Measurements from ENCODE around the gene ERICH6B. TPM values are rescaled to one million over a fixed set of nuclear protein-coding genes. Genes with fewer than 3 reads are reported as not detected.

Gene ERICH6B
- total RNA-seq, 2 experiments from 2014 or later, result not detected

DNA sequence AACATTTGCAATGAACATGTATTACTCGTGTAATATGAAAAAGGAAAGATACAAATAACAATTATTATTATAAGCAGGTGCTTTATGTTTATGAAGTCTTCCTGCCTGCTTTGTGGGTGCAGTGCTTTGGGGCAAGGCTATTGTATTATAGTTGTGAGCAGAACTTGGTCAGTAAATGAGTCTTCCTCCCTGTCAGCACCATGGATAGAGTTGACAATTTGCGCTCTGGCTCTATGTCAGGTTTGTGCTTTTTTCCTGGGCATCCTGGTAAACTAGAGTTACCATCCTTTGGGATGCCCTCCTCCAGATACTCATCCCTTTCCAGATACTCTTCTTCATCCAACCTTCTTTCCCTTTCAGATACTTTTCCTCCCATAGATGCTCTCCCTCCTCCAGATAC is 19.6 kb downstream of the ERICH6B start:
- POLR2A ChIA-PET, result no interaction called here
- Histone ChIP-seq H3K36me3 (ENCODE audit: insufficient read depth, low read length) (no peaks in the 10 kb centered on the region), H3K9me3 (ENCODE audit: low read length) (no peaks in the 10 kb centered on the region), H3K4me1 (ENCODE audit: insufficient read depth, low read length, poor library complexity, severe bottlenecking) (no peaks in the 10 kb centered on the region), H4K20me1 (ENCODE audit: insufficient read depth, low read length) (no peaks in the 10 kb centered on the region), H3K9me2 (ENCODE audit: insufficient read depth, low read length) (no peaks in the 10 kb centered on the region), H3K4me2 (ENCODE audit: low read length) (no peak overlapping the region), H3K79me2 (ENCODE audit: insufficient read depth, low read depth, low read length) (no peaks in the 10 kb centered on the region), H3K4me3 (ENCODE audit: low read depth, low read length, poor library complexity, severe bottlenecking) (no peak overlapping the region), H2AFZ (ENCODE audit: low read length) (no peak overlapping the region), H3K27ac (ENCODE audit: low read depth, low read length, poor library complexity, severe bottlenecking) (no peak overlapping the region)
- TF ChIP-seq, protein P1, sequence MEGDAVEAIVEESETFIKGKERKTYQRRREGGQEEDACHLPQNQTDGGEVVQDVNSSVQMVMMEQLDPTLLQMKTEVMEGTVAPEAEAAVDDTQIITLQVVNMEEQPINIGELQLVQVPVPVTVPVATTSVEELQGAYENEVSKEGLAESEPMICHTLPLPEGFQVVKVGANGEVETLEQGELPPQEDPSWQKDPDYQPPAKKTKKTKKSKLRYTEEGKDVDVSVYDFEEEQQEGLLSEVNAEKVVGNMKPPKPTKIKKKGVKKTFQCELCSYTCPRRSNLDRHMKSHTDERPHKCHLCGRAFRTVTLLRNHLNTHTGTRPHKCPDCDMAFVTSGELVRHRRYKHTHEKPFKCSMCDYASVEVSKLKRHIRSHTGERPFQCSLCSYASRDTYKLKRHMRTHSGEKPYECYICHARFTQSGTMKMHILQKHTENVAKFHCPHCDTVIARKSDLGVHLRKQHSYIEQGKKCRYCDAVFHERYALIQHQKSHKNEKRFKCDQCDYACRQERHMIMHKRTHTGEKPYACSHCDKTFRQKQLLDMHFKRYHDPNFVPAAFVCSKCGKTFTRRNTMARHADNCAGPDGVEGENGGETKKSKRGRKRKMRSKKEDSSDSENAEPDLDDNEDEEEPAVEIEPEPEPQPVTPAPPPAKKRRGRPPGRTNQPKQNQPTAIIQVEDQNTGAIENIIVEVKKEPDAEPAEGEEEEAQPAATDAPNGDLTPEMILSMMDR (conservative IDR thresholded peaks at IDR 0.05; ENCODE audit: low read length), result no peak
- no peak for TF ChIP-seq EZH2phosphoT487 (IDR thresholded peaks at IDR 0.05; ENCODE audit: borderline replicate concordance, low read depth, low read length)
- intact Hi-C loops (cut with micrococcal nuclease; ENCODE audit: unreplicated experiment), result no loop called here
- CTCF ChIA-PET (ENCODE audit: unreplicated experiment), result no interaction called here
- no TSS peak for BruUV-seq (replicated peaks)
- DNase-seq (ENCODE audit: low spot score), result no peak

DNA sequence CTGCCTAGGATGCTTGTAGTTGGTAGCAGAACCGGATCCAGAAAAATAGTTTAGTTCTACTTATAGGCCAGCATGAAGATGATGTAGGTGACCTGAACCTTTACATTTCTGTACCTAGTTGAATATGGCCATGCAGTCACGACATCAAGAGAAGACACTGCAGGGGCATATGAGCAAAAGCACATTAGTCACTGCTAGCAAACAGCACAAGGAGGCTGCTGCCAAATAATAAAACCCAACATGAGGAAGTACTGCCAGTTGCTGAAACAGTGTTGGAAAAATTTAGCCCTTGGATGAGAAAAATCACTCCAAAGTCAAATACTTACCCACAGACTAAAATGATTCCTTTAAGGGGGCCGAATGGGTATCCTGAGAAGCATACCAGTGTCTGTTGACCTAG is 20.8 kb downstream of the ERICH6B start:
- DNase-seq (ENCODE audit: low spot score), result no peak
- Histone ChIP-seq H3K27ac (ENCODE audit: low read depth, low read length, poor library complexity, severe bottlenecking) (no peak overlapping the region), H4K20me1 (ENCODE audit: insufficient read depth, low read length) (no peaks in the 10 kb centered on the region), H3K9me3 (ENCODE audit: low read length) (no peaks in the 10 kb centered on the region), H3K4me1 (ENCODE audit: insufficient read depth, low read length, poor library complexity, severe bottlenecking) (no peaks in the 10 kb centered on the region), H3K4me2 (ENCODE audit: low read length) (no peak overlapping the region), H3K9me2 (ENCODE audit: insufficient read depth, low read length) (no peaks in the 10 kb centered on the region), H2AFZ (ENCODE audit: low read length) (no peak overlapping the region), H3K36me3 (ENCODE audit: insufficient read depth, low read length) (no peaks in the 10 kb centered on the region), H3K4me3 (ENCODE audit: low read depth, low read length, poor library complexity, severe bottlenecking) (no peak overlapping the region), H3K79me2 (ENCODE audit: insufficient read depth, low read depth, low read length) (no peaks in the 10 kb centered on the region)
- TF ChIP-seq, protein P1 (conservative IDR thresholded peaks at IDR 0.05; ENCODE audit: low read length), result no peak
- TF ChIP-seq EZH2phosphoT487 (IDR thresholded peaks at IDR 0.05; ENCODE audit: borderline replicate concordance, low read depth, low read length), result no peak
- intact Hi-C loops (cut with micrococcal nuclease; ENCODE audit: unreplicated experiment), result no loop called here
- CTCF ChIA-PET (ENCODE audit: unreplicated experiment), result no interaction called here
- POLR2A ChIA-PET, result no interaction called here
- BruUV-seq (replicated peaks), result no TSS peak

DNA sequence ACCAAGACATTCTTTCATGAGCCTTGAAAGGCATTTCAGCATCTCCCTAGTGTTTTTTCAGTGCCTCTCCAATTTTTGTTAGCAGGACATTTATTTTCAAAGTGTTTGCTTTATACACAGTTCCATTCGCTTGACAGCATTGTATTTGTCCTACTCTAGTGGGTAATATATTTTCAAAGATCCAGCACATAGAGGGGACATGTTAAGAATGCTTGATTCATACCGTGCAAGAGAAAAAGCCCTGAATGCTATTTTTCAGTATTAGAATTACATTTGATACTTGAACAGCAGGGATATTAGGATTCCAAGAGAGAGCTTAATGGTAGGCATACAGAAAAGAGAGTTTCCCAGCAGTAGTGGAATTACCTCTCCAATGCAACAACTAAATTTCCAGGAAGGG is 21.3 kb downstream of the ERICH6B start:
- BruUV-seq (replicated peaks), result no TSS peak
- H3K4me2 ChIP-seq (ENCODE audit: low read length), result no peak overlapping the region

More for the DNA sequence above, 21.3 kb downstream of the ERICH6B start:
- Histone ChIP-seq H2AFZ (ENCODE audit: low read length) (no peak overlapping the region), H4K20me1 (ENCODE audit: insufficient read depth, low read length) (no peaks in the 10 kb centered on the region), H3K4me3 (ENCODE audit: low read depth, low read length, poor library complexity, severe bottlenecking) (no peak overlapping the region), H3K4me1 (ENCODE audit: insufficient read depth, low read length, poor library complexity, severe bottlenecking) (no peaks in the 10 kb centered on the region), H3K79me2 (ENCODE audit: insufficient read depth, low read depth, low read length) (no peaks in the 10 kb centered on the region), H3K9me2 (ENCODE audit: insufficient read depth, low read length) (no peaks in the 10 kb centered on the region), H3K36me3 (ENCODE audit: insufficient read depth, low read length) (no peaks in the 10 kb centered on the region), H3K27ac (ENCODE audit: low read depth, low read length, poor library complexity, severe bottlenecking) (no peak overlapping the region), H3K9me3 (ENCODE audit: low read length) (no peaks in the 10 kb centered on the region)
- TF ChIP-seq, protein P1 (conservative IDR thresholded peaks at IDR 0.05; ENCODE audit: low read length), result no peak
- no peak for TF ChIP-seq EZH2phosphoT487 (IDR thresholded peaks at IDR 0.05; ENCODE audit: borderline replicate concordance, low read depth, low read length)
- no peak for DNase-seq (ENCODE audit: low spot score)
- ChIA-PET POLR2A (no interaction called here), CTCF (ENCODE audit: unreplicated experiment) (no interaction called here)
- intact Hi-C loops (cut with micrococcal nuclease; ENCODE audit: unreplicated experiment), result no loop called here
